ENCODE results near the gene NMD3. TPM values are rescaled to one million over a fixed set of nuclear protein-coding genes. Genes with fewer than 3 reads are reported as not detected.

The NMD3 gene
- total and polyA plus RNA-seq, 4 donors: 18.7 to 64.1 (median 33.2) TPM

DNA sequence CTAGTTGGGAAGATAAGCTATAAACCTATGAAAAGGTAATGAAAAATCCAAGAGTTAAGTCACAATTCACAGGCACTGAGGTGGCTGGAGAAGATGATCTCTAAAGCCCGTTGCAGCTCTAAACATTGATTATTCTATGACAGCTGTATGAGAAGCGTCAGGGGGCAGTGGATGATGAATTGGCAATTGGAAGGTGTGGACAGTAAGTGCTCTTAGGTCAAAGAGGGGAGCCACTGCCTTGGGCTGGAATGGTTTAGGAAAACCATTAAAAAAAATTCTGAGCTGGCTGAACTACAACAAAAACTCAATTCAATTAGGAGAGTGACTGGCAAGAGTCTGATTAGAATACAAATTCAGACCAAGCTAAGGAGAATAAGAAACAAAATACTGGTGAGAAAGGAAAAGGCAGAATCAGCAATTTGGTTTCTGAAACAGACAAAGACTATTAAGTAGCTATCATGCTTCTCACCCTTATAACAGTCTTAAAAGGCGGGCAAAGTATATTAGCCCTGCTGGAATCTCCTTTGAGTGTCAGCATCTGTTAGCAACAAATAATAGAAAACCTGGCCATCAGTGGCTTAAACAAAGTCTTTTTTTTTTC, 8.8 kb upstream of the NMD3 start:
- no peak overlapping the region for H3K9ac ChIP-seq (ENCODE audit: insufficient read depth in 1 of 2, low read length in 2 of 2)
- H3K27me3 ChIP-seq (ENCODE audit: control insufficient read depth in 3 of 3, insufficient read depth in 3 of 3, low read length in 2 of 3): peaks cover 0 to 3% (median 0%) of the 10 kb centered on the region in 3 donors
- 78 to 79% methylated on average over 3 of the region's 3 CpGs for WGBS, 2 donors
- H3K36me3 ChIP-seq (ENCODE audit: control insufficient read depth in 4 of 4, insufficient read depth in 4 of 4, low read length in 4 of 4): no peaks in the 10 kb centered on the region
- H3K27ac ChIP-seq (ENCODE audit: low read depth in 1 of 2, low read length in 1 of 2): no peak overlapping the region
- no peak overlapping the region for H3K4me3 ChIP-seq
- ATAC-seq (ENCODE audit: insufficient read depth, low FRiP score) (no peak), DNase-seq (no peak)
- no peak for TF ChIP-seq CTCF (IDR thresholded peaks at IDR 0.05; ENCODE audit: control extremely low read depth, extremely low read depth)
- peaks cover 0 to under 1% (median 0%) of the 10 kb centered on the region in 5 donors for H3K4me1 ChIP-seq (ENCODE audit: control insufficient read depth in 5 of 5, insufficient read depth in 5 of 5, low read length in 5 of 5)
- no peaks in the 10 kb centered on the region for H3K9me3 ChIP-seq (ENCODE audit: control insufficient read depth in 4 of 4, insufficient read depth in 3 of 4, low read length in 3 of 4)

DNA sequence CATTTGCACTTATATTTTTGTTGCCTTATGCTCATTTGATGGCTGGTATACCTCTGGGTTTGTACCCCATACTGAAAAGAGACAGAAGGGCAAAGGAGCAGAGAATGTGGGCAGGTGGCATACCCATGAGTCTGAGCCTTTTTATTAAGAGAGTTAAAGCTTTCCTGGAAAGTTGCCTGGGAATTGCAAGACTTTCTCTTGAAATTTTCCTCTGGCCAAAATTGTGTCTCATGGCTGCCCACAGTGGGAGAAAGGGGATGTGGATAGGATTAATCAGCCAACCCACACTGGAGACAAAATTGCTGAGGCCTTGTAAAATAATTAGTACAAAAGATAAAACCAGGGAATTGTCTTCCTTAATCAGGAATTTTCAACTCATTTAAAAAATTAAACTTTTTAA, 8.2 kb upstream of the NMD3 start:
- no peak for DNase-seq
- Histone ChIP-seq H3K9ac (ENCODE audit: insufficient read depth in 1 of 2, low read length in 2 of 2) (no peak overlapping the region), H3K9me3 (ENCODE audit: control insufficient read depth in 4 of 4, insufficient read depth in 3 of 4, low read length in 3 of 4) (no peaks in the 10 kb centered on the region), H3K27me3 (ENCODE audit: control insufficient read depth in 3 of 3, insufficient read depth in 3 of 3, low read length in 2 of 3) (peaks cover 0 to 3% (median 0%) of the 10 kb centered on the region in 3 donors), H3K4me1 (ENCODE audit: control insufficient read depth in 5 of 5, insufficient read depth in 5 of 5, low read length in 5 of 5) (peaks cover 0 to 5% (median 0%) of the 10 kb centered on the region in 5 donors), H3K4me3 (no peak overlapping the region), H3K27ac (ENCODE audit: low read depth in 1 of 2, low read length in 1 of 2) (no peak overlapping the region), H3K36me3 (ENCODE audit: control insufficient read depth in 4 of 4, insufficient read depth in 4 of 4, low read length in 4 of 4) (no peaks in the 10 kb centered on the region)
- no peak for ATAC-seq (ENCODE audit: insufficient read depth, low FRiP score)
- no peak for TF ChIP-seq CTCF (IDR thresholded peaks at IDR 0.05; ENCODE audit: control extremely low read depth, extremely low read depth)

DNA sequence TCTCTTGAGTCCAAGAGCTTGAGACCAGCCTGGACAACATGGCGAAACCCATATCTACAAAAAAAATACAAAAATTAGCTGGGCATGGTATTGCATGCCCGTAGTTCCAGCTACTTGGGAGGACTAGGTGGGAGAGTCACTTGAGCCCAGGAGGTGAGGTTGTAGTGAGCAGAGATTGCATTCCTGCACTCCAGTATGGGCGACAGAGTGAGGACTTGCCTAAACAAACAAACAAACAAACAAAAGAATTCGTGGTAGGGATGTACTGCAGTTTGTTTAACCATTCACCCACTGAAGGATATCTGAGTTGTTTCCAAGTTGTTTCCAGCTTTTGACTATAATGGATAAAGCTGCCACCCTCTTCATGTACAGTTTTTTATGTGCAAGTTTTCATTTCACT, 7.5 kb upstream of the NMD3 start:
- peaks cover 0 to 5% (median 0%) of the 10 kb centered on the region in 5 donors for H3K4me1 ChIP-seq (ENCODE audit: control insufficient read depth in 5 of 5, insufficient read depth in 5 of 5, low read length in 5 of 5)
- ATAC-seq (ENCODE audit: insufficient read depth, low FRiP score) (no peak), DNase-seq (no peak)
- no peak overlapping the region for H3K27ac ChIP-seq (ENCODE audit: low read depth in 1 of 2, low read length in 1 of 2)
- H3K9me3 ChIP-seq (ENCODE audit: control insufficient read depth in 4 of 4, insufficient read depth in 3 of 4, low read length in 3 of 4): no peaks in the 10 kb centered on the region
- no peak for TF ChIP-seq CTCF (IDR thresholded peaks at IDR 0.05; ENCODE audit: control extremely low read depth, extremely low read depth)
- no peaks in the 10 kb centered on the region for H3K36me3 ChIP-seq (ENCODE audit: control insufficient read depth in 4 of 4, insufficient read depth in 4 of 4, low read length in 4 of 4)
- H3K9ac ChIP-seq (ENCODE audit: insufficient read depth in 1 of 2, low read length in 2 of 2): no peak overlapping the region
- 69 to 77% methylated on average over 4 of the region's 4 CpGs for WGBS, 2 donors
- H3K27me3 ChIP-seq (ENCODE audit: control insufficient read depth in 3 of 3, insufficient read depth in 3 of 3, low read length in 2 of 3): peaks cover 0 to 3% (median 0%) of the 10 kb centered on the region in 3 donors
- H3K4me3 ChIP-seq: no peak overlapping the region

DNA sequence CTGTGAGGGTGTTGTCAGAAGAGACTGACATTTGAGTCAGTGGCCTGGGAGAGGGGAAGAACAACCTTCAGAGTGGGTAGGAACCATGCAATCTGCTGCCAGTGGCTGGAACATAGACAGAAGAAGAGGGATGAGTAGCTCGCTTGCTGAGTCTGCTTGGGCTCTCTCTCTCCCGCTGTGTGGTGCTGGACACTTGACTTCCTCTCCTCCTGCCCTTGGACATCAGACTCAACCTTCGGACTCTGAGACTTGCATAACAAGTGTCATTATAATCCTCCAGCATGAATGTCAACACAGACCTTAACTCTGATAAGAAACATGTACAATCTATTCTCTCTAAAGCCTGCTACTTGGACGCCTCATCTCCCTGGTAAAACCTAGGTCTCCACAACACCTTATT, 5.9 kb upstream of the NMD3 start:
- no peak for TF ChIP-seq CTCF (IDR thresholded peaks at IDR 0.05; ENCODE audit: control extremely low read depth, extremely low read depth)
- DNase-seq: no peak
- no peak overlapping the region for H3K4me3 ChIP-seq
- H3K27me3 ChIP-seq (ENCODE audit: control insufficient read depth in 3 of 3, insufficient read depth in 3 of 3, low read length in 2 of 3): peaks cover 0 to 3% (median 0%) of the 10 kb centered on the region in 3 donors
- no peak overlapping the region for H3K9ac ChIP-seq (ENCODE audit: insufficient read depth in 1 of 2, low read length in 2 of 2)
- no peaks in the 10 kb centered on the region for H3K36me3 ChIP-seq (ENCODE audit: control insufficient read depth in 4 of 4, insufficient read depth in 4 of 4, low read length in 4 of 4)
- WGBS, 2 donors: 85 to 90% methylated on average over 4 of the region's 4 CpGs
- ATAC-seq (ENCODE audit: insufficient read depth, low FRiP score): no peak
- H3K9me3 ChIP-seq (ENCODE audit: control insufficient read depth in 4 of 4, insufficient read depth in 3 of 4, low read length in 3 of 4): no peaks in the 10 kb centered on the region
- H3K27ac ChIP-seq (ENCODE audit: low read depth in 1 of 2, low read length in 1 of 2): no peak overlapping the region
- peaks cover 0 to 5% (median 0%) of the 10 kb centered on the region in 5 donors for H3K4me1 ChIP-seq (ENCODE audit: control insufficient read depth in 5 of 5, insufficient read depth in 5 of 5, low read length in 5 of 5)
